H1 (cell line): ENCODE results near the gene LMBR1. TPM values are rescaled to one million over a fixed set of nuclear protein-coding genes. Genes with fewer than 3 reads are reported as not detected.
"Not testable (repeated sequence)": the region's sequence is repeated elsewhere in the genome, so short reads cannot be mapped to it uniquely, and the experiment has no call there.

Source experiments
- CTCF ChIA-PET: fragments of 300-600 bp; sonication (Branson Sonifier 250); formaldehyde crosslinking; loops from one replicate; lab custom pipeline; 2021; ENCODE audit not compliant: partially characterized antibody; lab: Charles Lee
- POLR2A ChIA-PET: fragments of 300-600 bp; sonication (Branson Sonifier 250); formaldehyde crosslinking; loops from one replicate; lab custom pipeline; 2021; ENCODE audit warnings: inconsistent platforms; ENCODE audit not compliant: partially characterized antibody; lab: Charles Lee
- DNase-seq, 2 experiments: peaks; one replicate each; pipeline versions ENCODE4 v3.0.0 to v3.0.0-alpha.2; 2010 to 2022; ENCODE audit warnings: low spot score in 2 of 2, low read depth in 1 of 2, mixed read lengths in 1 of 2
- FAIRE-seq: peaks from 2 replicates; lab custom pipeline; 2011; peaks lifted over from hg19 to GRCh38; lab: Jason Lieb, UNC
- H2AFZ ChIP-seq: 2 replicates; pipeline ENCODE4 v1.8.1; 2012; ENCODE audit warnings: low read length, inconsistent platforms
- H2AK5ac ChIP-seq: 2 replicates; pipeline ENCODE4 v1.6.1; 2013; ENCODE audit warnings: low read depth, low read length
- H2BK120ac ChIP-seq: replicated peaks from 2 replicates; pipeline ENCODE3; 2013; ENCODE audit warnings: low read depth, low read length, inconsistent platforms
- H2BK12ac ChIP-seq: 2 replicates; pipeline ENCODE4 v1.6.1; 2013; ENCODE audit warnings: low read depth, low read length
- H2BK15ac ChIP-seq: 2 replicates; pipeline ENCODE4 v1.6.1; 2013; ENCODE audit warnings: low read length
- H2BK20ac ChIP-seq: 2 replicates; pipeline ENCODE4 v1.6.1; 2013; ENCODE audit warnings: low read length
- H2BK5ac ChIP-seq: 2 replicates; pipeline ENCODE4 v1.6.1; 2013; ENCODE audit warnings: low read depth, low read length
- H3K14ac ChIP-seq: 2 replicates; pipeline ENCODE4 v1.6.1; 2013; ENCODE audit warnings: inconsistent platforms; ENCODE audit not compliant: insufficient read length
- H3K18ac ChIP-seq: 2 replicates; pipeline ENCODE4 v1.6.1; 2013; ENCODE audit warnings: low read length; ENCODE audit errors: extremely low read depth
- H3K23ac ChIP-seq: 2 replicates; pipeline ENCODE4 v1.6.1; 2013; ENCODE audit warnings: inconsistent platforms; ENCODE audit not compliant: insufficient read length
- H3K23me2 ChIP-seq: 2 replicates; pipeline ENCODE4 v1.6.1; 2013; ENCODE audit warnings: low read depth, low read length
- H3K27ac ChIP-seq: 2 replicates; pipeline ENCODE4 v1.6.1; 2011; ENCODE audit warnings: low read depth, low read length, inconsistent platforms
- H3K27me3 ChIP-seq, 4 experiments: replicated peaks in 1 of 4; 1 replicate in 1 of 4; 2 replicates in 3 of 4; pipeline versions ENCODE4 v1.6.1 to v1.8.1; 2011 to 2013; ENCODE audit warnings: low read length in 3 of 4, mild to moderate bottlenecking in 3 of 4, inconsistent platforms in 2 of 4, mixed read lengths in 2 of 4, moderate library complexity in 1 of 4; ENCODE audit not compliant: control insufficient read depth in 3 of 4, insufficient read depth in 3 of 4; ENCODE audit errors: extremely low read depth in 1 of 4
- H3K36me3 ChIP-seq, 4 experiments: 2 replicates each; pipeline versions ENCODE4 v1.6.1 to v1.8.1; 2011 to 2013; ENCODE audit warnings: mild to moderate bottlenecking in 4 of 4, low read length in 3 of 4, moderate library complexity in 2 of 4, control low read depth in 1 of 4, inconsistent platforms in 1 of 4; ENCODE audit not compliant: insufficient read depth in 4 of 4, control insufficient read depth in 2 of 4
- H3K4ac ChIP-seq: replicated peaks from 2 replicates; pipeline ENCODE3; 2013; ENCODE audit warnings: low read length, low read depth, mixed read lengths, inconsistent platforms; ENCODE audit not compliant: insufficient read length
- H3K4me1 ChIP-seq, 4 experiments: replicated peaks in 1 of 4; 1 replicate in 1 of 4; 2 replicates in 3 of 4; pipeline versions ENCODE4 v1.6.1 to v1.8.1; 2011 to 2013; ENCODE audit warnings: low read length in 3 of 4, inconsistent platforms in 2 of 4, mixed read lengths in 1 of 4; ENCODE audit not compliant: insufficient read depth in 4 of 4, control insufficient read depth in 3 of 4
- H3K4me2 ChIP-seq, 2 experiments: 2 replicates each; pipeline versions ENCODE4 v1.6.1 to v1.8.1; 2011 to 2013; ENCODE audit warnings: low read depth in 2 of 2, low read length in 2 of 2, control low read depth in 1 of 2, inconsistent platforms in 1 of 2, mild to moderate bottlenecking in 1 of 2; ENCODE audit not compliant: insufficient read depth in 1 of 2
- H3K4me3 ChIP-seq, 4 experiments: fragments of 200-600, 300-600 bp in 1 of 4; sonication (generic), shearing (Covaris generic), sonication (Bioruptor Twin) in 1 of 4; 2 replicates each; pipeline versions ENCODE4 v1.5.1 to v1.8.1; 2011 to 2016; ENCODE audit warnings: low read length in 4 of 4, low read depth in 3 of 4, control low read depth in 2 of 4, inconsistent platforms in 2 of 4, mild to moderate bottlenecking in 2 of 4, mixed read lengths in 1 of 4, moderate library complexity in 1 of 4; ENCODE audit not compliant: insufficient read depth in 2 of 4; ENCODE audit errors: extremely low read depth in 1 of 4
- H3K56ac ChIP-seq: replicated peaks from 2 replicates; pipeline ENCODE3; 2013; ENCODE audit warnings: low read depth, mild to moderate bottlenecking, mixed read lengths, low read length, inconsistent platforms; ENCODE audit not compliant: insufficient read length
- H3K79me1 ChIP-seq: 2 replicates; pipeline ENCODE4 v1.6.1; 2013; ENCODE audit warnings: low read depth, low read length, control low read depth
- H3K79me2 ChIP-seq, 2 experiments: 2 replicates each; pipeline versions ENCODE4 v1.6.1 to v1.8.1; 2012 to 2013; ENCODE audit warnings: low read length in 2 of 2, mild to moderate bottlenecking in 2 of 2, inconsistent platforms in 1 of 2; ENCODE audit not compliant: insufficient read depth in 2 of 2, control insufficient read depth in 1 of 2
- H3K9ac ChIP-seq, 4 experiments: replicated peaks in 1 of 4; 1 replicate in 1 of 4; 2 replicates in 3 of 4; pipeline versions ENCODE4 v1.6.1 to v1.8.1; 2011 to 2013; ENCODE audit warnings: low read depth in 3 of 4, low read length in 3 of 4, control low read depth in 2 of 4, mild to moderate bottlenecking in 2 of 4, moderate library complexity in 2 of 4, inconsistent platforms in 1 of 4; ENCODE audit errors: extremely low read depth in 1 of 4
- H3K9me3 ChIP-seq, 2 experiments: 2 replicates each; pipeline versions ENCODE4 v1.6.1 to v1.8.1; 2012 to 2013; ENCODE audit warnings: mild to moderate bottlenecking in 2 of 2, moderate library complexity in 2 of 2, control low read depth in 1 of 2, inconsistent platforms in 1 of 2, low read depth in 1 of 2, low read length in 1 of 2, mixed read lengths in 1 of 2; ENCODE audit not compliant: insufficient read depth in 2 of 2
- H4K20me1 ChIP-seq, 2 experiments: replicated peaks in 1 of 2; 2 replicates each; pipeline versions ENCODE3 to v1.8.1; 2011 to 2013; ENCODE audit warnings: inconsistent platforms in 2 of 2, low read length in 2 of 2, mild to moderate bottlenecking in 1 of 2; ENCODE audit not compliant: insufficient read depth in 2 of 2, control insufficient read depth in 1 of 2
- H4K5ac ChIP-seq: 2 replicates; pipeline ENCODE4 v1.6.1; 2013; ENCODE audit warnings: low read length, low read depth, mixed read lengths, inconsistent platforms; ENCODE audit not compliant: insufficient read length
- H4K8ac ChIP-seq: 2 replicates; pipeline ENCODE4 v1.8.0; 2013; ENCODE audit warnings: mild to moderate bottlenecking, moderate library complexity, low read length, inconsistent platforms; ENCODE audit not compliant: insufficient read depth; ENCODE audit errors: extremely low read depth
- H4K91ac ChIP-seq: replicated peaks from 2 replicates; pipeline ENCODE3; 2013; ENCODE audit warnings: low read length, mixed read lengths, inconsistent platforms; ENCODE audit not compliant: insufficient read length
- WGBS, 2 experiments: shearing (Covaris generic) in 1 of 2; methylation state at CpG; one replicate each; pipeline versions ENCODE4 v1.1.6 to v1.1.7; 2013 to 2015; ENCODE audit warnings: low lambda C conversion rate in 2 of 2, mixed read lengths in 2 of 2, inconsistent platforms in 1 of 2, low coverage in 1 of 2, missing lambda C conversion rate in 1 of 2; ENCODE audit not compliant: insufficient replicate concordance in 2 of 2, insufficient coverage in 1 of 2, insufficient read length in 1 of 2; ENCODE audit errors: extremely low coverage in 1 of 2, missing lambda C conversion rate in 1 of 2; 5-methylcytosine and 5-hydroxymethylcytosine counted together
- polyA plus RNA-seq, 7 experiments: library from polyadenylated mRNA; depleted of rRNA in 3 of 7; stranded (reverse) in 5 of 7; unstranded in 2 of 7; fragments of >200 nt in 5 of 7; fragments of 200-250 nt in 2 of 7; gene quantifications; 1 replicate in 5 of 7; 2 replicates in 1 of 7; 4 replicates in 1 of 7; pipeline versions ENCODE4 v1.2.1 to v1.2.3, GENCODE V29; 2011 to 2013; ENCODE audit warnings: missing spikeins in 2 of 7, mixed read lengths in 2 of 7
- total RNA-seq: library from RNA; stranded (reverse); fragmentation: NEBNext Ultra II Directional; extraction: Animal tissue kit (Norgen Biotek cat#: 25700); gene quantifications from 2 replicates; pipeline ENCODE4 v1.2.1, GENCODE V29; 2021

LMBR1 gene
- total and polyA plus RNA-seq, 2 of the 8 experiments (the other 6 are each of a cell fraction or from before 2014, with no cell fraction given), result 15.1 to 70.4 TPM

GRCh38 chr7:156900093-156900492 lies 7.1 kb upstream of the LMBR1 start:
- H3K27me3 ChIP-seq, H3K4me3 ChIP-seq, H2BK20ac ChIP-seq, H2AFZ ChIP-seq, H2BK12ac ChIP-seq, H2BK120ac ChIP-seq, POLR2A ChIA-PET, H3K79me2 ChIP-seq, H3K18ac ChIP-seq, H2BK15ac ChIP-seq, H3K27ac ChIP-seq, H3K56ac ChIP-seq, H4K8ac ChIP-seq, H3K9me3 ChIP-seq, H3K4ac ChIP-seq, H4K91ac ChIP-seq, H3K4me2 ChIP-seq, H2AK5ac ChIP-seq, H3K36me3 ChIP-seq, DNase-seq, H3K23ac ChIP-seq, H4K20me1 ChIP-seq, H3K4me1 ChIP-seq, H3K14ac ChIP-seq, H3K9ac ChIP-seq, H3K23me2 ChIP-seq, H2BK5ac ChIP-seq, H4K5ac ChIP-seq, H3K79me1 ChIP-seq, FAIRE-seq: not testable (repeated sequence)
- WGBS, 2 experiments, result 89% methylated on average over 9 of the region's 9 CpGs; no CpG with 5 or more reads in 1 of the 2 experiments
- CTCF ChIA-PET, result interaction anchor here (1.8 kb wide), 1 partner anchor 43 kb away, joined by 6 read pairs; no protein-coding TSS in a partner anchor
